Measurements from ENCODE around the gene ZSCAN31.

DNA sequence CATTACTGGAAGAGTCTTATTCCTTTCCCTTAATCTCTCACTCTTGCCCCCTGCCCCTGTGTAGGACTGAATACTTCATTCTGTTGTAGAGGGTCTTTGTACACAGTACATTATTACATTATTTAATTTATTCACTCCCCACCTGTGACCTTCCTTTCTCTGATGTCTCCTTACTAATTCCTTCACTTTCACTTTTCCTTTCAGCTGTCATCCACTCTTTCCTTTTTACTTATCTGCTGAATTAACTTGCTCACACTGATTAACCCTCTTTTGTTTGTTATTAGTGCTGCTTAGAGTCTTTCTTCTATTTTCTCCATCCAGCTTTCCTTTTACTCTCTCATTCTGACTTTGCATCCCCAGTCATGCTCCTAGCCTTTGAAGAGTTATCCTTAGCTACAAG, 61.1 kb downstream of the ZSCAN31 start:
- TF ChIP-seq, protein P1, sequence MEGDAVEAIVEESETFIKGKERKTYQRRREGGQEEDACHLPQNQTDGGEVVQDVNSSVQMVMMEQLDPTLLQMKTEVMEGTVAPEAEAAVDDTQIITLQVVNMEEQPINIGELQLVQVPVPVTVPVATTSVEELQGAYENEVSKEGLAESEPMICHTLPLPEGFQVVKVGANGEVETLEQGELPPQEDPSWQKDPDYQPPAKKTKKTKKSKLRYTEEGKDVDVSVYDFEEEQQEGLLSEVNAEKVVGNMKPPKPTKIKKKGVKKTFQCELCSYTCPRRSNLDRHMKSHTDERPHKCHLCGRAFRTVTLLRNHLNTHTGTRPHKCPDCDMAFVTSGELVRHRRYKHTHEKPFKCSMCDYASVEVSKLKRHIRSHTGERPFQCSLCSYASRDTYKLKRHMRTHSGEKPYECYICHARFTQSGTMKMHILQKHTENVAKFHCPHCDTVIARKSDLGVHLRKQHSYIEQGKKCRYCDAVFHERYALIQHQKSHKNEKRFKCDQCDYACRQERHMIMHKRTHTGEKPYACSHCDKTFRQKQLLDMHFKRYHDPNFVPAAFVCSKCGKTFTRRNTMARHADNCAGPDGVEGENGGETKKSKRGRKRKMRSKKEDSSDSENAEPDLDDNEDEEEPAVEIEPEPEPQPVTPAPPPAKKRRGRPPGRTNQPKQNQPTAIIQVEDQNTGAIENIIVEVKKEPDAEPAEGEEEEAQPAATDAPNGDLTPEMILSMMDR (IDR thresholded peaks at IDR 0.05) = no peak
- TF ChIP-seq POLR2A (IDR thresholded peaks at IDR 0.05) = no peak
